DMS53 treated with DMSO at 0.1 percent for 48 hours (cell line): ENCODE results near the gene HOXC10.

Experiments used
- DNase-seq: peaks from one replicate; lab custom pipeline; 2025; ENCODE audit not compliant: unreplicated experiment; lab: John Stamatoyannopoulos, UW

HOXC10 gene

DNA sequence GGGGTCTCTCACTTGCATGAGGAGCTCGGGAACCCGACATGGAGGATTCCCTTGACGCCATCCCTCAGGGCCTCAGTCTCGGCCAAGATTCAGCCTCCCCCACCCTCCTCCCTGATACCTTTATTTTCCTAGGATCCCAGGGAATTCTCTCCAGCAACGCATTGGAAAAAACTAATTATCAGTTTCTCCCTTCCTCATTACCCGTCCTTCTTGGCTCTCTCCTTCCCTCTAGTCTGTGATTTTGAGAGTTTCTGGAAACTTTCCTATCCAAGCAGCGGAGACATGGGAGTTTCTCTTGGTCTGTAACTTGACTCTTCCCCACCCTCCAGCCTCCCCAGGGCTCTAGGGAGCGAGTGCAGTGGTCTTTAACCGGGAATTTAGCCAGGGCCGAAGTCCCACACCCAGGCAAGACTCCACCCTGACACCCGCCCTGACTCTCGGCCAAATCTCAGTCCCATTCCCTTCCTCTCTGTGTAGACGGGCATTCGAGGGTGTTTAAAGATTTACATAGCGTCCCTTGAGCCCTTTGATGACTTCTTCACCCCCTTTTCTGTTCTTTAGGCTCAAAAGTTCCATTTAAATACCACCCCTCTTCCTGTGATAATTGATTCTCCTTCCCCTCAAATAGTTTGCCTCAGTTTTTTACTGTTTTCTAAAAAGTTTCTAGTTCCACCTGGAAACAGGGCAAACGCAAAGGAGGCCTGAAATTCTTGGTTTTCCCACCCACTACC lies 54.6 kb downstream of the HOXC10 start:
- DNase-seq = no peak
